GM23338 (cell line): ENCODE results near the gene CEBPG. TPM values are rescaled to one million over a fixed set of nuclear protein-coding genes. Genes with fewer than 3 reads are reported as not detected.

Experiments
- ATAC-seq: fragments of 200-7000 bp; cut with Tn5 transposase; 3 replicates; pipeline ENCODE4 v1.9.1; 2020
- DNase-seq: peaks from one replicate; pipeline ENCODE4 v3.0.0-alpha.2; 2015; ENCODE audit warnings: low spot score
- H2AFZ ChIP-seq: fragments of 200-600 bp; sonication (generic); 2 replicates; pipeline ENCODE4 v1.8.0; 2016; ENCODE audit warnings: antibody characterized with exemption, mild to moderate bottlenecking, moderate library complexity
- H3F3A ChIP-seq: fragments of 200-600 bp; sonication (generic); replicated peaks from 2 replicates; pipeline ENCODE4 v1.8.0; 2017; ENCODE audit warnings: antibody characterized with exemption, mixed run types, low read depth
- H3K27ac ChIP-seq: fragments of 200-600 bp; sonication (generic); 2 replicates; pipeline ENCODE4 v1.6.1; 2016; ENCODE audit warnings: low read depth
- H3K27me3 ChIP-seq: fragments of 200-600 bp; sonication (generic); 2 replicates; pipeline ENCODE4 v1.8.0; 2016; ENCODE audit warnings: mild to moderate bottlenecking, mixed run types, moderate library complexity; ENCODE audit not compliant: insufficient read depth
- H3K36me3 ChIP-seq: fragments of 200-600 bp; sonication (generic); 2 replicates; pipeline ENCODE4 v1.8.0; 2016; ENCODE audit warnings: mild to moderate bottlenecking; ENCODE audit not compliant: insufficient read depth
- H3K4me1 ChIP-seq: fragments of 200-600 bp; sonication (generic); 2 replicates; pipeline ENCODE4 v1.8.0; 2016; ENCODE audit warnings: mild to moderate bottlenecking, moderate library complexity; ENCODE audit not compliant: insufficient read depth
- H3K4me2 ChIP-seq: fragments of 200-600 bp; sonication (generic); 2 replicates; pipeline ENCODE4 v1.7.1; 2017; ENCODE audit warnings: mixed run types
- H3K4me3 ChIP-seq: fragments of 200-600 bp; sonication (generic); 2 replicates; pipeline ENCODE4 v1.6.1; 2016; ENCODE audit warnings: mixed run types
- H3K79me2 ChIP-seq: fragments of 200-600 bp; sonication (generic); replicated peaks from 2 replicates; pipeline ENCODE4 v1.8.0; 2017; ENCODE audit warnings: mild to moderate bottlenecking; ENCODE audit not compliant: insufficient read depth
- H3K9me2 ChIP-seq: fragments of 200-600 bp; sonication (generic); 2 replicates; pipeline ENCODE4 v1.8.0; 2017; ENCODE audit not compliant: insufficient read depth
- H4K20me1 ChIP-seq: fragments of 200-600 bp; sonication (generic); replicated peaks from 2 replicates; pipeline ENCODE4 v1.8.0; 2017; ENCODE audit warnings: mild to moderate bottlenecking; ENCODE audit not compliant: insufficient read depth
- H3K27ac Mint-ChIP-seq: 2 replicates; pipeline ENCODE4 v1.8.0; 2020; ENCODE audit warnings: inconsistent platforms, mild to moderate bottlenecking, moderate library complexity, mixed read lengths
- H3K27me3 Mint-ChIP-seq: 3 replicates; pipeline ENCODE4 v1.8.0; 2022; ENCODE audit warnings: low read depth, mild to moderate bottlenecking, moderate library complexity, mixed read lengths, inconsistent platforms; ENCODE audit not compliant: insufficient read depth, poor library complexity
- H3K36me3 Mint-ChIP-seq: 3 replicates; pipeline ENCODE4 v1.8.0; 2021; ENCODE audit warnings: low read depth, mild to moderate bottlenecking, inconsistent platforms, moderate library complexity, mixed read lengths
- H3K4me1 Mint-ChIP-seq: 3 replicates; pipeline ENCODE4 v1.8.0; 2020; ENCODE audit warnings: mild to moderate bottlenecking, inconsistent platforms, mixed read lengths
- H3K4me3 Mint-ChIP-seq: 3 replicates; pipeline ENCODE4 v1.8.0; 2021; ENCODE audit warnings: moderate library complexity, mild to moderate bottlenecking, inconsistent platforms, mixed read lengths
- H3K9me3 Mint-ChIP-seq: 3 replicates; pipeline ENCODE4 v1.8.0; 2020; ENCODE audit warnings: moderate library complexity, mild to moderate bottlenecking, inconsistent platforms, mixed read lengths
- NANOG ChIP-seq: IDR thresholded peaks from 2 replicates; pipeline ENCODE4 v1.6.1; 2016; ENCODE audit warnings: antibody characterized with exemption, borderline replicate concordance
- STAT1 ChIP-seq: IDR thresholded peaks from one replicate; pipeline ENCODE4 v1.6.1; 2016; ENCODE audit warnings: antibody characterized with exemption; ENCODE audit not compliant: unreplicated experiment
- polyA plus RNA-seq: library from polyadenylated mRNA; unstranded; fragments of >200 nt; fragmentation: Nextera tagmentation; extraction: Ambion mirVana; gene quantifications from 2 replicates; pipeline ENCODE4 v1.2.1, GENCODE V29; 2016
- total RNA-seq: library from RNA; depleted of rRNA; stranded (reverse); fragments of >200 nt; shearing (Covaris generic); gene quantifications from 2 replicates; pipeline ENCODE4 v1.2.3, GENCODE V29; 2014
- TF ChIP-seq, protein P1 (sequence below): fragments of 250-450 bp; sonication (Bioruptor Pico); IDR thresholded peaks from 2 replicates; pipeline ENCODE4 v1.5.0; 2020; ENCODE audit warnings: mild to moderate bottlenecking, moderate library complexity
- TF ChIP-seq, protein P2 (sequence below), 2 experiments: fragments of 200-600 bp in 1 of 2; sonication (generic) in 1 of 2; conservative IDR thresholded peaks; 2 replicates each; pipeline versions ENCODE4 v1.5.1 to v1.6.1; 2016 to 2017; ENCODE audit warnings: antibody characterized with exemption in 2 of 2, low read depth in 2 of 2, mild to moderate bottlenecking in 2 of 2, moderate library complexity in 1 of 2

Gene CEBPG
- total and polyA plus RNA-seq, 2 experiments from 2014 or later, result 25.9 to 50.2 TPM

DNA sequence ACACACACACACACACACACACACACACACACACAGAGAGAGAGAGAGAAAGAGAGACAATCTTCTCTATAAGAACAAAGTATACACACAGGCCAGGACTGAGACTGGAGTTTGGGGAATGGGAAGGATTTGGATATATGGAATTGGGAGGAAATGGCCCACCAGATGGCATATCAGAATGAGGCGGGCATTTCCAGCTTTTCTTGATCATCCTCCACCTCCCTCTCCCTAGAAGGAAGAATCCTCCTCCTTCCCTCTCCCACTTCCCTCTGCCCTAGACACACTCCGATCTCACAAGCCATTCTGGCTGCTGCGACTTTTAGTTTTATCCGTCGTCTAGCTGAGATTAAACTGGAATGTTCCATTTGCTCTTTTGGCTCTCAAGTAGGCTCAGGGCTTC, 10.0 kb upstream of the CEBPG start (continued):
- TF ChIP-seq, protein P1, sequence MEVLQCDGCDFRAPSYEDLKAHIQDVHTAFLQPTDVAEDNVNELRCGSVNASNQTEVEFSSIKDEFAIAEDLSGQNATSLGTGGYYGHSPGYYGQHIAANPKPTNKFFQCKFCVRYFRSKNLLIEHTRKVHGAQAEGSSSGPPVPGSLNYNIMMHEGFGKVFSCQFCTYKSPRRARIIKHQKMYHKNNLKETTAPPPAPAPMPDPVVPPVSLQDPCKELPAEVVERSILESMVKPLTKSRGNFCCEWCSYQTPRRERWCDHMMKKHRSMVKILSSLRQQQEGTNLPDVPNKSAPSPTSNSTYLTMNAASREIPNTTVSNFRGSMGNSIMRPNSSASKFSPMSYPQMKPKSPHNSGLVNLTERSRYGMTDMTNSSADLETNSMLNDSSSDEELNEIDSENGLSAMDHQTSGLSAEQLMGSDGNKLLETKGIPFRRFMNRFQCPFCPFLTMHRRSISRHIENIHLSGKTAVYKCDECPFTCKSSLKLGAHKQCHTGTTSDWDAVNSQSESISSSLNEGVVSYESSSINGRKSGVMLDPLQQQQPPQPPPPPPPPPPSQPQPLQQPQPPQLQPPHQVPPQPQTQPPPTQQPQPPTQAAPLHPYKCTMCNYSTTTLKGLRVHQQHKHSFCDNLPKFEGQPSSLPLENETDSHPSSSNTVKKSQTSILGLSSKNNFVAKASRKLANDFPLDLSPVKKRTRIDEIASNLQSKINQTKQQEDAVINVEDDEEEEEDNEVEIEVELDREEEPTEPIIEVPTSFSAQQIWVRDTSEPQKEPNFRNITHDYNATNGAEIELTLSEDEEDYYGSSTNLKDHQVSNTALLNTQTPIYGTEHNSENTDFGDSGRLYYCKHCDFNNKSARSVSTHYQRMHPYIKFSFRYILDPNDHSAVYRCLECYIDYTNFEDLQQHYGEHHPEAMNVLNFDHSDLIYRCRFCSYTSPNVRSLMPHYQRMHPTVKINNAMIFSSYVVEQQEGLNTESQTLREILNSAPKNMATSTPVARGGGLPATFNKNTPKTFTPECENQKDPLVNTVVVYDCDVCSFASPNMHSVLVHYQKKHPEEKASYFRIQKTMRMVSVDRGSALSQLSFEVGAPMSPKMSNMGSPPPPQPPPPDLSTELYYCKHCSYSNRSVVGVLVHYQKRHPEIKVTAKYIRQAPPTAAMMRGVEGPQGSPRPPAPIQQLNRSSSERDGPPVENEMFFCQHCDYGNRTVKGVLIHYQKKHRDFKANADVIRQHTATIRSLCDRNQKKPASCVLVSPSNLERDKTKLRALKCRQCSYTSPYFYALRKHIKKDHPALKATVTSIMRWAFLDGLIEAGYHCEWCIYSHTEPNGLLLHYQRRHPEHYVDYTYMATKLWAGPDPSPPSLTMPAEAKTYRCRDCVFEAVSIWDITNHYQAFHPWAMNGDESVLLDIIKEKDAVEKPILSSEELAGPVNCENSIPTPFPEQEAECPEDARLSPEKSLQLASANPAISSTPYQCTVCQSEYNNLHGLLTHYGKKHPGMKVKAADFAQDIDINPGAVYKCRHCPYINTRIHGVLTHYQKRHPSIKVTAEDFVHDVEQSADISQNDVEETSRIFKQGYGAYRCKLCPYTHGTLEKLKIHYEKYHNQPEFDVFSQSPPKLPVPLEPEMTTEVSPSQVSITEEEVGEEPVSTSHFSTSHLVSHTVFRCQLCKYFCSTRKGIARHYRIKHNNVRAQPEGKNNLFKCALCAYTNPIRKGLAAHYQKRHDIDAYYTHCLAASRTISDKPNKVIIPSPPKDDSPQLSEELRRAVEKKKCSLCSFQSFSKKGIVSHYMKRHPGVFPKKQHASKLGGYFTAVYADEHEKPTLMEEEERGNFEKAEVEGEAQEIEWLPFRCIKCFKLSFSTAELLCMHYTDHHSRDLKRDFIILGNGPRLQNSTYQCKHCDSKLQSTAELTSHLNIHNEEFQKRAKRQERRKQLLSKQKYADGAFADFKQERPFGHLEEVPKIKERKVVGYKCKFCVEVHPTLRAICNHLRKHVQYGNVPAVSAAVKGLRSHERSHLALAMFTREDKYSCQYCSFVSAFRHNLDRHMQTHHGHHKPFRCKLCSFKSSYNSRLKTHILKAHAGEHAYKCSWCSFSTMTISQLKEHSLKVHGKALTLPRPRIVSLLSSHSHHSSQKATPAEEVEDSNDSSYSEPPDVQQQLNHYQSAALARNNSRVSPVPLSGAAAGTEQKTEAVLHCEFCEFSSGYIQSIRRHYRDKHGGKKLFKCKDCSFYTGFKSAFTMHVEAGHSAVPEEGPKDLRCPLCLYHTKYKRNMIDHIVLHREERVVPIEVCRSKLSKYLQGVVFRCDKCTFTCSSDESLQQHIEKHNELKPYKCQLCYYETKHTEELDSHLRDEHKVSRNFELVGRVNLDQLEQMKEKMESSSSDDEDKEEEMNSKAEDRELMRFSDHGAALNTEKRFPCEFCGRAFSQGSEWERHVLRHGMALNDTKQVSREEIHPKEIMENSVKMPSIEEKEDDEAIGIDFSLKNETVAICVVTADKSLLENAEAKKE (CRISPR knock-in tag), result no peak

DNA sequence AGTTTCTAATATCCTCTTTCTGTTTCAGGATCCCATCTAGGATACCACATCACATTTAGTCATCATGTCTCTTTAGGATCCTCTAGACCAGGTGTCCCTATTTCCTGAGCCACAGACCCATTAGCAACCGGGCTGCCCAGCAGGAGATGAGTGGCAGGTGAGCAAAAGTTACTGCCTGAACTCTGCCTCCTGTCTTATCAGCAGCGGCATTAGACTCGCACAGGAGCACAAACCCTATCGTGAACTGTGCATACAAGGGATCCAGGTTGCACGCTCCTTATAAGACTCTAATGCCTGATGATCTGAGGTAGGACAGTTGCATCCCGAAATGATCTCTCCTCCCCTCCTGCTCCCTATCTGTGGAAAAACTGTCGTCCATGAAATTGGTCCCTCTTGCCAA, 7.8 kb upstream of the CEBPG start:
- TF ChIP-seq STAT1 (no peak), NANOG (no peak)
- TF ChIP-seq, protein P2, sequence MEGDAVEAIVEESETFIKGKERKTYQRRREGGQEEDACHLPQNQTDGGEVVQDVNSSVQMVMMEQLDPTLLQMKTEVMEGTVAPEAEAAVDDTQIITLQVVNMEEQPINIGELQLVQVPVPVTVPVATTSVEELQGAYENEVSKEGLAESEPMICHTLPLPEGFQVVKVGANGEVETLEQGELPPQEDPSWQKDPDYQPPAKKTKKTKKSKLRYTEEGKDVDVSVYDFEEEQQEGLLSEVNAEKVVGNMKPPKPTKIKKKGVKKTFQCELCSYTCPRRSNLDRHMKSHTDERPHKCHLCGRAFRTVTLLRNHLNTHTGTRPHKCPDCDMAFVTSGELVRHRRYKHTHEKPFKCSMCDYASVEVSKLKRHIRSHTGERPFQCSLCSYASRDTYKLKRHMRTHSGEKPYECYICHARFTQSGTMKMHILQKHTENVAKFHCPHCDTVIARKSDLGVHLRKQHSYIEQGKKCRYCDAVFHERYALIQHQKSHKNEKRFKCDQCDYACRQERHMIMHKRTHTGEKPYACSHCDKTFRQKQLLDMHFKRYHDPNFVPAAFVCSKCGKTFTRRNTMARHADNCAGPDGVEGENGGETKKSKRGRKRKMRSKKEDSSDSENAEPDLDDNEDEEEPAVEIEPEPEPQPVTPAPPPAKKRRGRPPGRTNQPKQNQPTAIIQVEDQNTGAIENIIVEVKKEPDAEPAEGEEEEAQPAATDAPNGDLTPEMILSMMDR (conservative IDR thresholded peaks at IDR 0.05; ENCODE audit: low read depth in 2 of 2), result no peak
- H3K27me3 Mint-ChIP-seq, result peaks cover 2% of the 10 kb centered on the region

More for the DNA sequence above, 7.8 kb upstream of the CEBPG start:
- H3K36me3 ChIP-seq, result no peaks in the 10 kb centered on the region
- no peak overlapping the region for H3K27ac ChIP-seq
- Mint-ChIP-seq H3K27ac (no peak overlapping the region), H3K9me3 (no peaks in the 10 kb centered on the region), H3K36me3 (no peaks in the 10 kb centered on the region), H3K4me1 (no peaks in the 10 kb centered on the region), H3K4me3 (no peak overlapping the region)
- no peaks in the 10 kb centered on the region for H3K4me1 ChIP-seq
- H3K9me2 ChIP-seq, result no peaks in the 10 kb centered on the region
- H3K4me3 ChIP-seq, result no peak overlapping the region
- no peaks in the 10 kb centered on the region for H3K27me3 ChIP-seq
- H3F3A ChIP-seq, result no peaks in the 10 kb centered on the region
- no peak for ATAC-seq
- H3K79me2 ChIP-seq, result no peaks in the 10 kb centered on the region
- no peak overlapping the region for H3K4me2 ChIP-seq
- H4K20me1 ChIP-seq, result no peaks in the 10 kb centered on the region
- DNase-seq, result no peak
- H2AFZ ChIP-seq, result no peak overlapping the region
